NCI-H510A treated with DMSO at 0.1 percent for 48 hours (cell line): ENCODE data around the gene TTC21B.
"Not testable (repeated sequence)": the region's sequence is repeated elsewhere in the genome, so short reads cannot be mapped to it uniquely, and the experiment has no call there.

Experiments
- DNase-seq: peaks from one replicate; lab custom pipeline; 2025; lab: John Stamatoyannopoulos, UW

The TTC21B gene

GRCh38 chr2:165953655-165954606 is at the start of gene TTC21B:
TSS of gene TTC21B (minus strand) at chr2:165953776. CDS start at chr2:165953705, 71 bp downstream.
- DNase-seq = peak; percentile 80

- DNase-seq = no peak
These were observed 46.8 kb upstream of the TTC21B start for GRCh38 chr2:166000401-166000800.

- DNase-seq = no peak
These were observed 37.3 kb upstream of the TTC21B start for GRCh38 chr2:165990846-165991245.

- DNase-seq = no peak
These were observed 36.3 kb upstream of the TTC21B start for GRCh38 chr2:165989851-165990250.

- no peak for DNase-seq
These were observed 31.5 kb upstream of the TTC21B start for GRCh38 chr2:165985120-165985519.

- DNase-seq = not testable (repeated sequence)
These were observed 18.6 kb upstream of the TTC21B start for GRCh38 chr2:165972161-165972560.

GRCh38 chr2:165970663-165971062 is 17.1 kb upstream of the TTC21B start:
- DNase-seq = no peak

- no peak for DNase-seq
These were observed 15.7 kb upstream of the TTC21B start for GRCh38 chr2:165969227-165969626.

GRCh38 chr2:165967746-165968145 is 14.2 kb upstream of the TTC21B start:
- DNase-seq = no peak

GRCh38 chr2:165961818-165962217 is 8.2 kb upstream of the TTC21B start:
- DNase-seq = no peak

- no peak for DNase-seq
These were observed 5.8 kb upstream of the TTC21B start for GRCh38 chr2:165959371-165959770.

- DNase-seq = no peak
These were observed 4.9 kb upstream of the TTC21B start for GRCh38 chr2:165958313-165958960.

- DNase-seq = peak; percentile 19
These were observed 3.6 kb upstream of the TTC21B start for GRCh38 chr2:165957030-165957675.

GRCh38 chr2:165953306-165953654 is 296 bp downstream of the TTC21B start:
- peak; percentile 34 for DNase-seq

GRCh38 chr2:165952741-165953211 is 800 bp downstream of the TTC21B start:
- DNase-seq = peak; percentile 36

GRCh38 chr2:165952085-165952484 is 1.5 kb downstream of the TTC21B start:
- DNase-seq = no peak

- no peak for DNase-seq
These were observed 3.1 kb downstream of the TTC21B start for GRCh38 chr2:165950438-165950837.

- DNase-seq = no peak
These were observed 11.7 kb downstream of the TTC21B start for GRCh38 chr2:165941827-165942226.

GRCh38 chr2:165938237-165938636 is 15.3 kb downstream of the TTC21B start:
- no peak for DNase-seq

GRCh38 chr2:165933211-165933910 is 20.2 kb downstream of the TTC21B start:
- no peak for DNase-seq

GRCh38 chr2:165927774-165928173 is 25.8 kb downstream of the TTC21B start:
- no peak for DNase-seq

- DNase-seq = no peak
These were observed 26.2 kb downstream of the TTC21B start for GRCh38 chr2:165927353-165927752.
